ENCODE results near the gene TNRC6C. TPM values are rescaled to one million over a fixed set of nuclear protein-coding genes. Genes with fewer than 3 reads are reported as not detected.

The TNRC6C gene
- total and polyA plus RNA-seq, 9 of the 15 experiments (the other 6 are each of a cell fraction or from before 2014, with no cell fraction given): 0.20 to 4.9 (median 2.3) TPM

GRCh38 chr17:78016852-78017251 lies 58.3 kb downstream of the TNRC6C start:
- H3K79me2 ChIP-seq (ENCODE audit: control insufficient read depth, insufficient read depth, low read length): no peaks in the 10 kb centered on the region
- peak; percentile 71 for FAIRE-seq
- CTCF ChIA-PET (ENCODE audit: low intra/inter-chr PET ratio): interaction anchor here (0.6 to 1.1 kb wide), 3 partner anchors 102 to 244 kb away, joined by 3 read pairs; no protein-coding TSS in a partner anchor
- no peak overlapping the region; the same call in 2 of the 3 replicates for H3K27ac ChIP-seq (ENCODE audit: extremely low read depth, low read depth, low read length)
- intact Hi-C loops (cut with micrococcal nuclease): loop anchor here (5.0 to 10.0 kb wide), 2 partner anchors 102 to 170 kb away; no protein-coding TSS in a partner anchor
- peak; percentile 79 for ATAC-seq
- H3K9ac ChIP-seq (ENCODE audit: insufficient read depth in 1 of 2, low read depth in 2 of 2, low read length in 2 of 2): no peak overlapping the region; a peak in 1 of 4 replicates
- H3K9me1 ChIP-seq (ENCODE audit: control insufficient read depth, insufficient read depth, low read length): peaks cover 5% of the 10 kb centered on the region
- DNase-seq (ENCODE audit: extremely low read depth in 1 of 4, low spot score in 3 of 4): peak; percentile 28 to 72 (median 52)
- TF ChIP-seq SNIP1 (IDR thresholded peaks at IDR 0.05; ENCODE audit: low read depth): no peak
- TF ChIP-seq NCOR1 (IDR thresholded peaks at IDR 0.05): peak; percentile 27; the same call in 1 of the 2 replicates
- TF ChIP-seq ZNF445 (CRISPR knock-in tag; IDR thresholded peaks at IDR 0.05; ENCODE audit: low read depth): no peak
- peak; percentile 50; the same call in 1 of the 2 replicates for TF ChIP-seq CBFA2T3 (IDR thresholded peaks at IDR 0.05)
- peak; percentile 44; the same call in 1 of the 2 replicates for TF ChIP-seq ARID1B (IDR thresholded peaks at IDR 0.05)
- TF ChIP-seq TAL1 (IDR thresholded peaks at IDR 0.05): peak; percentile 7; the same call in 1 of the 2 replicates
- TF ChIP-seq HDAC6 (IDR thresholded peaks at IDR 0.05; ENCODE audit: low read depth, low read length): no peak
- H3K4me3 ChIP-seq: no peak overlapping the region
- WGBS (ENCODE audit: insufficient coverage, low coverage, missing lambda C conversion rate): 11% methylated on average over 1 of the region's 1 CpG
- H2AFZ ChIP-seq (ENCODE audit: low read depth, low read length): peak overlapping the region; percentile 47; the same call in 1 of the 2 replicates
- H3K4me2 ChIP-seq (ENCODE audit: insufficient read depth, low read length): peak overlapping the region; percentile 38; the same call in 1 of the 2 replicates
- POLR2A ChIA-PET: interaction anchor here (0.9 to 1.2 kb wide), 2 partner anchors 19 to 270 kb away, joined by 3 read pairs; no protein-coding TSS in a partner anchor
- in situ Hi-C loops (cut with MboI): loop anchor here (5.0 to 10.0 kb wide), 2 partner anchors 245 to 472 kb away; no protein-coding TSS in a partner anchor
- no peaks in the 10 kb centered on the region; the same call in 2 of the 3 replicates for H3K36me3 ChIP-seq (ENCODE audit: control insufficient read depth, insufficient read depth, low read length)
- H3K9me3 ChIP-seq (replicated peaks; ENCODE audit: control insufficient read depth, insufficient read depth, low read depth, low read length): no peaks in the 10 kb centered on the region
- BruUV-seq (replicated peaks): no TSS peak
- H4K20me1 ChIP-seq (replicated peaks; ENCODE audit: control insufficient read depth, insufficient read depth, low read length): no peaks in the 10 kb centered on the region
- H3K27me3 ChIP-seq (ENCODE audit: control insufficient read depth in 2 of 2, insufficient read depth in 2 of 2, low read length in 2 of 2): no peaks in the 10 kb centered on the region
- peaks cover 11 to 31% of the 10 kb centered on the region in 2 experiments; a peak in 4 of 5 replicates for H3K4me1 ChIP-seq (replicated peaks in 1 of 2; ENCODE audit: control insufficient read depth in 2 of 2, insufficient read depth in 2 of 2, low read length in 2 of 2)
